VCaP (cell line): Measurements from ENCODE around the gene KCNJ4.
A peak's percentile ranks its signal among the peaks of the same experiment; 100 is the strongest.

Experiments
- H3K27ac ChIP-seq: fragments of 450-650 bp; 2 replicates; pipeline ENCODE4 v1.5.1; 2017
- TF ChIP-seq, protein P1 (sequence below): fragments of 450-650 bp; conservative IDR thresholded peaks from 2 replicates; pipeline ENCODE4 v1.5.1; 2017; ENCODE audit warnings: mild to moderate bottlenecking, moderate library complexity

KCNJ4 gene

GRCh38 chr22:38469306-38469781 is 14.3 kb upstream of the KCNJ4 start:
- TF ChIP-seq, protein P1, sequence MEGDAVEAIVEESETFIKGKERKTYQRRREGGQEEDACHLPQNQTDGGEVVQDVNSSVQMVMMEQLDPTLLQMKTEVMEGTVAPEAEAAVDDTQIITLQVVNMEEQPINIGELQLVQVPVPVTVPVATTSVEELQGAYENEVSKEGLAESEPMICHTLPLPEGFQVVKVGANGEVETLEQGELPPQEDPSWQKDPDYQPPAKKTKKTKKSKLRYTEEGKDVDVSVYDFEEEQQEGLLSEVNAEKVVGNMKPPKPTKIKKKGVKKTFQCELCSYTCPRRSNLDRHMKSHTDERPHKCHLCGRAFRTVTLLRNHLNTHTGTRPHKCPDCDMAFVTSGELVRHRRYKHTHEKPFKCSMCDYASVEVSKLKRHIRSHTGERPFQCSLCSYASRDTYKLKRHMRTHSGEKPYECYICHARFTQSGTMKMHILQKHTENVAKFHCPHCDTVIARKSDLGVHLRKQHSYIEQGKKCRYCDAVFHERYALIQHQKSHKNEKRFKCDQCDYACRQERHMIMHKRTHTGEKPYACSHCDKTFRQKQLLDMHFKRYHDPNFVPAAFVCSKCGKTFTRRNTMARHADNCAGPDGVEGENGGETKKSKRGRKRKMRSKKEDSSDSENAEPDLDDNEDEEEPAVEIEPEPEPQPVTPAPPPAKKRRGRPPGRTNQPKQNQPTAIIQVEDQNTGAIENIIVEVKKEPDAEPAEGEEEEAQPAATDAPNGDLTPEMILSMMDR = no peak
- no peak overlapping the region for H3K27ac ChIP-seq

GRCh38 chr22:38468443-38469305 is 13.7 kb upstream of the KCNJ4 start:
- H3K27ac ChIP-seq = no peak overlapping the region
- TF ChIP-seq, protein P1 = 0 out of 2 replicates have a peak, but pooled peaks have one; percentile 7

GRCh38 chr22:38467904-38468442 is 13.0 kb upstream of the KCNJ4 start, which contains the start of gene KDELR3:
KDELR3 (plus strand) TSS chr22:38468096; CDS start chr22:38468234, 138 bp downstream.
- no peak within 1 kb of the TSS; the same call in 1 of the 2 replicates for H3K27ac ChIP-seq
- TF ChIP-seq, protein P1 = no peak

GRCh38 chr22:38467438-38467903 is 12.5 kb upstream of the KCNJ4 start:
- TF ChIP-seq, protein P1 = no peak
- no peak overlapping the region; the same call in 1 of the 2 replicates for H3K27ac ChIP-seq

GRCh38 chr22:38465673-38466490 is 10.9 kb upstream of the KCNJ4 start:
- no peak overlapping the region for H3K27ac ChIP-seq
- TF ChIP-seq, protein P1 = no peak

- H3K27ac ChIP-seq = no peak overlapping the region
- TF ChIP-seq, protein P1 = no peak
Measured at GRCh38 chr22:38464992-38465672, 10.1 kb upstream of the KCNJ4 start.
